ENCODE measurements around the gene SLC30A5. TPM values are rescaled to one million over a fixed set of nuclear protein-coding genes. Genes with fewer than 3 reads are reported as not detected.
"Not testable (repeated sequence)": the region's sequence is repeated elsewhere in the genome, so short reads cannot be mapped to it uniquely, and the experiment has no call there.

Gene SLC30A5
- total RNA-seq, 1 donor from 2014 or later, result 52.0 TPM

- no peak for DNase-seq
Observed at GRCh38 chr5:69105996-69106906, 12.4 kb downstream of the SLC30A5 start.

GRCh38 chr5:69108367-69108766 is 14.6 kb downstream of the SLC30A5 start:
- DNase-seq, result not testable (repeated sequence)

- DNase-seq, result no peak
Observed at GRCh38 chr5:69113851-69114250, 20.0 kb downstream of the SLC30A5 start.

- no peak for DNase-seq
Observed at GRCh38 chr5:69115526-69115925, 21.7 kb downstream of the SLC30A5 start.

- DNase-seq, result peak; percentile 82
Observed at GRCh38 chr5:69129413-69129812, 35.6 kb downstream of the SLC30A5 start.

GRCh38 chr5:69130241-69130640 is 36.4 kb downstream of the SLC30A5 start:
- no peak for DNase-seq

GRCh38 chr5:69131304-69131703 is 37.5 kb downstream of the SLC30A5 start:
- no peak for DNase-seq

GRCh38 chr5:69134126-69134525 is 40.3 kb downstream of the SLC30A5 start:
- no peak for DNase-seq

GRCh38 chr5:69136293-69136692 is 42.5 kb downstream of the SLC30A5 start:
- DNase-seq, result no peak

GRCh38 chr5:69137208-69137607 is 43.4 kb downstream of the SLC30A5 start:
- DNase-seq, result not testable (repeated sequence)

GRCh38 chr5:69137807-69138206 is 44.0 kb downstream of the SLC30A5 start:
- DNase-seq, result no peak

GRCh38 chr5:69138766-69139165 is 45.0 kb downstream of the SLC30A5 start:
- peak; percentile 33 for DNase-seq

- not testable (repeated sequence) for DNase-seq
Observed at GRCh38 chr5:69140239-69140638, 46.4 kb downstream of the SLC30A5 start.

- no peak for DNase-seq
Observed at GRCh38 chr5:69140827-69141226, 47.0 kb downstream of the SLC30A5 start.

GRCh38 chr5:69148576-69148975 is 54.8 kb downstream of the SLC30A5 start:
- not testable (repeated sequence) for DNase-seq

- DNase-seq, result no peak
Observed at GRCh38 chr5:69148981-69149675, 55.3 kb downstream of the SLC30A5 start.

GRCh38 chr5:69149676-69150010 is 55.8 kb downstream of the SLC30A5 start:
- no peak for DNase-seq

GRCh38 chr5:69152731-69153130 is 58.9 kb downstream of the SLC30A5 start:
- no peak for DNase-seq

GRCh38 chr5:69156456-69156855 is 62.6 kb downstream of the SLC30A5 start:
- DNase-seq, result no peak

- no peak for DNase-seq
Observed at GRCh38 chr5:69158039-69158438, 64.2 kb downstream of the SLC30A5 start.

GRCh38 chr5:69160651-69161050 is 66.8 kb downstream of the SLC30A5 start:
- no peak for DNase-seq

GRCh38 chr5:69166686-69167492 is 73.1 kb downstream of the SLC30A5 start, which contains the start of gene CCNB1:
TSS of gene CCNB1 (plus strand) at chr5:69167150. CDS start at chr5:69167263, 113 bp downstream.
- DNase-seq, result peak; percentile 96

- DNase-seq, result no peak
Observed at GRCh38 chr5:69167493-69167855, 73.7 kb downstream of the SLC30A5 start.

All from skin of body (tissue), 2 donors.